AG09309 (cell line): ENCODE measurements around the gene AXIN1.

Source experiments
- DNase-seq: peaks from one replicate; pipeline ENCODE4 v3.0.0-alpha.2; 2010; ENCODE audit warnings: low read depth
- H3K4me3 ChIP-seq: 2 replicates; pipeline ENCODE4 v1.5.1; 2011; ENCODE audit warnings: mild to moderate bottlenecking, low read depth, low read length, moderate library complexity; ENCODE audit not compliant: control insufficient read depth
- CTCF ChIP-seq: IDR thresholded peaks from 2 replicates; pipeline ENCODE4 v1.5.1; 2011; ENCODE audit warnings: mild to moderate bottlenecking, low read depth, low read length, inconsistent platforms; ENCODE audit not compliant: insufficient read depth, control insufficient read depth; ENCODE audit errors: missing control alignments

Gene AXIN1

GRCh38 chr16:296276-296675 is 56.2 kb downstream of the AXIN1 start:
- no peak for TF ChIP-seq CTCF

GRCh38 chr16:293043-293775 is 59.3 kb downstream of the AXIN1 start:
- no peak for TF ChIP-seq CTCF
- H3K4me3 ChIP-seq: no peak overlapping the region

More at GRCh38 chr16:296276-296675, 56.2 kb downstream of the AXIN1 start:
- no peak overlapping the region for H3K4me3 ChIP-seq
- no peak for DNase-seq

GRCh38 chr16:291539-291938 is 61.0 kb downstream of the AXIN1 start:
- no peak for DNase-seq
- TF ChIP-seq CTCF: no peak
- H3K4me3 ChIP-seq: no peak overlapping the region

More at GRCh38 chr16:293043-293775, 59.3 kb downstream of the AXIN1 start:
- no peak for DNase-seq

- DNase-seq: no peak
- TF ChIP-seq CTCF: no peak
- H3K4me3 ChIP-seq: no peak overlapping the region
Observed at GRCh38 chr16:290681-291405, 61.7 kb downstream of the AXIN1 start.

- H3K4me3 ChIP-seq: no peak overlapping the region
- DNase-seq: no peak
- TF ChIP-seq CTCF: no peak
Observed at GRCh38 chr16:290015-290680, 62.4 kb downstream of the AXIN1 start.

- no peak for DNase-seq
- H3K4me3 ChIP-seq: no peak overlapping the region
- TF ChIP-seq CTCF: no peak
Observed at GRCh38 chr16:289395-289997, 63.0 kb downstream of the AXIN1 start.
